ENCODE measurements around the gene AHSA1.

Gene AHSA1

GRCh38 chr14:77421201-77421600 is 36.7 kb upstream of the AHSA1 start:
- no peaks in the 10 kb centered on the region for H3K79me2 ChIP-seq (ENCODE audit: low read length)
- no peak overlapping the region for H3K9ac ChIP-seq (ENCODE audit: low read length)
- no peak overlapping the region for H3K27ac ChIP-seq (ENCODE audit: low read length)
- peaks cover 36% of the 10 kb centered on the region for H3K36me3 ChIP-seq (replicated peaks; ENCODE audit: low read depth, low read length)
- H3K4me3 ChIP-seq (ENCODE audit: low read length) = no peak overlapping the region
- H4K20me1 ChIP-seq (ENCODE audit: insufficient read depth, low read length) = no peaks in the 10 kb centered on the region
- H3K4me2 ChIP-seq (ENCODE audit: low read length) = no peak overlapping the region
- H2AFZ ChIP-seq (ENCODE audit: low read depth, low read length) = no peak overlapping the region
- peaks cover 5% of the 10 kb centered on the region; the same call in 1 of the 2 replicates for H3K9me3 ChIP-seq (ENCODE audit: insufficient read depth, low read length)
- no peaks in the 10 kb centered on the region for H3K4me1 ChIP-seq (ENCODE audit: low read length)
- TF ChIP-seq EZH2phosphoT487 (IDR thresholded peaks at IDR 0.05; ENCODE audit: low read depth) = no peak
- no peak for TF ChIP-seq CTCF (IDR thresholded peaks at IDR 0.05; ENCODE audit: low read depth, low read length)
- H3K27me3 ChIP-seq (ENCODE audit: low read depth, low read length) = no peaks in the 10 kb centered on the region

GRCh38 chr14:77423423-77423822 is 34.5 kb upstream of the AHSA1 start, which contains the start of gene NOXRED1:
NOXRED1 (minus strand) TSS chr14:77423523; CDS start chr14:77422889, 634 bp downstream.
- no peak for TF ChIP-seq CTCF (IDR thresholded peaks at IDR 0.05; ENCODE audit: low read depth, low read length)
- no peak for TF ChIP-seq EZH2phosphoT487 (IDR thresholded peaks at IDR 0.05; ENCODE audit: low read depth)
- Histone ChIP-seq H3K4me3 (ENCODE audit: low read length) (no peak within 1 kb of the TSS), H3K9ac (ENCODE audit: low read length) (no peak within 1 kb of the TSS), H3K36me3 (replicated peaks; ENCODE audit: low read depth, low read length) (peaks cover 52% of the 10 kb centered on the region), H3K9me3 (ENCODE audit: insufficient read depth, low read length) (peaks cover 5% of the 10 kb centered on the region; the same call in 1 of the 2 replicates), H3K79me2 (ENCODE audit: low read length) (no peaks in the 10 kb centered on the region), H3K4me2 (ENCODE audit: low read length) (no peak within 1 kb of the TSS), H4K20me1 (ENCODE audit: insufficient read depth, low read length) (no peaks in the 10 kb centered on the region), H3K4me1 (ENCODE audit: low read length) (no peaks in the 10 kb centered on the region), H3K27me3 (ENCODE audit: low read depth, low read length) (no peaks in the 10 kb centered on the region), H3K27ac (ENCODE audit: low read length) (no peak within 1 kb of the TSS), H2AFZ (ENCODE audit: low read depth, low read length) (no peak within 1 kb of the TSS)

- H3K27me3 ChIP-seq (ENCODE audit: low read depth, low read length) = no peaks in the 10 kb centered on the region
- TF ChIP-seq CTCF (IDR thresholded peaks at IDR 0.05; ENCODE audit: low read depth, low read length) (no peak), EZH2phosphoT487 (IDR thresholded peaks at IDR 0.05; ENCODE audit: low read depth) (no peak)
- H3K79me2 ChIP-seq (ENCODE audit: low read length) = no peaks in the 10 kb centered on the region
- no peak overlapping the region for H3K4me3 ChIP-seq (ENCODE audit: low read length)
- no peaks in the 10 kb centered on the region for H4K20me1 ChIP-seq (ENCODE audit: insufficient read depth, low read length)
- peaks cover 2% of the 10 kb centered on the region; the same call in 1 of the 2 replicates for H3K9me3 ChIP-seq (ENCODE audit: insufficient read depth, low read length)
- H3K27ac ChIP-seq (ENCODE audit: low read length) = no peak overlapping the region
- no peak overlapping the region for H3K4me2 ChIP-seq (ENCODE audit: low read length)
- no peaks in the 10 kb centered on the region for H3K4me1 ChIP-seq (ENCODE audit: low read length)
- H3K36me3 ChIP-seq (replicated peaks; ENCODE audit: low read depth, low read length) = peaks cover 60% of the 10 kb centered on the region
- H2AFZ ChIP-seq (ENCODE audit: low read depth, low read length) = no peak overlapping the region
- no peak overlapping the region for H3K9ac ChIP-seq (ENCODE audit: low read length)
These were observed 33.0 kb upstream of the AHSA1 start for GRCh38 chr14:77424862-77425261.

- no peak overlapping the region for H3K4me3 ChIP-seq (ENCODE audit: low read length)
- TF ChIP-seq EZH2phosphoT487 (IDR thresholded peaks at IDR 0.05; ENCODE audit: low read depth) = no peak
- H2AFZ ChIP-seq (ENCODE audit: low read depth, low read length) = no peak overlapping the region
- H3K4me2 ChIP-seq (ENCODE audit: low read length) = no peak overlapping the region
- no peaks in the 10 kb centered on the region for H3K4me1 ChIP-seq (ENCODE audit: low read length)
- H3K9ac ChIP-seq (ENCODE audit: low read length) = no peak overlapping the region
- H3K27me3 ChIP-seq (ENCODE audit: low read depth, low read length) = no peaks in the 10 kb centered on the region
- no peaks in the 10 kb centered on the region for H3K79me2 ChIP-seq (ENCODE audit: low read length)
- H3K9me3 ChIP-seq (ENCODE audit: insufficient read depth, low read length) = no peaks in the 10 kb centered on the region
- H3K36me3 ChIP-seq (replicated peaks; ENCODE audit: low read depth, low read length) = peaks cover 57% of the 10 kb centered on the region
- H3K27ac ChIP-seq (ENCODE audit: low read length) = no peak overlapping the region
- H4K20me1 ChIP-seq (ENCODE audit: insufficient read depth, low read length) = no peaks in the 10 kb centered on the region
These were observed 31.5 kb upstream of the AHSA1 start for GRCh38 chr14:77426396-77426795.

Measured in OCI-LY3 (cell line).